NAMALWA (cell line): ENCODE data around the gene LRFN4.

Source experiments
- DNase-seq: peaks from one replicate; pipeline ENCODE4 v3.0.0-alpha.2; 2015; ENCODE audit warnings: low spot score

LRFN4 gene

GRCh38 chr11:66889960-66890359, 33.1 kb downstream of the LRFN4 start:
- DNase-seq: no peak

GRCh38 chr11:66891851-66892660, 35.2 kb downstream of the LRFN4 start:
- DNase-seq: no peak

GRCh38 chr11:66892911-66893310, 36.0 kb downstream of the LRFN4 start:
- DNase-seq: no peak

GRCh38 chr11:66894141-66894540, 37.3 kb downstream of the LRFN4 start:
- no peak for DNase-seq

- DNase-seq: no peak
These were observed 45.1 kb downstream of the LRFN4 start for GRCh38 chr11:66901964-66902390.

- DNase-seq: no peak
These were observed 45.8 kb downstream of the LRFN4 start for GRCh38 chr11:66902486-66903177.

- no peak for DNase-seq
These were observed 47.2 kb downstream of the LRFN4 start for GRCh38 chr11:66904055-66904454.

- DNase-seq: no peak
These were observed 47.7 kb downstream of the LRFN4 start for GRCh38 chr11:66904561-66904960.

GRCh38 chr11:66904981-66905521, 48.2 kb downstream of the LRFN4 start:
- no peak for DNase-seq

GRCh38 chr11:66905631-66906030, 48.8 kb downstream of the LRFN4 start:
- no peak for DNase-seq

GRCh38 chr11:66906061-66906733, 49.3 kb downstream of the LRFN4 start:
- DNase-seq: no peak

- DNase-seq: no peak
These were observed 51.1 kb downstream of the LRFN4 start for GRCh38 chr11:66907751-66908630.

- DNase-seq: no peak
These were observed 52.3 kb downstream of the LRFN4 start for GRCh38 chr11:66909181-66909580.

- DNase-seq: no peak
These were observed 53.2 kb downstream of the LRFN4 start for GRCh38 chr11:66910016-66910415.
